ENCODE results near the gene MYB.

GRCh38 chr6:135193221-135193620 lies 12.1 kb downstream of the MYB start:
- no peak for TF ChIP-seq RAD21 (IDR thresholded peaks at IDR 0.05 in 1 of 2, conservative IDR thresholded peaks at IDR 0.05 in 1 of 2; ENCODE audit: low read depth in 2 of 2, low read length in 2 of 2)
- no peak for TF ChIP-seq CHD2 (IDR thresholded peaks at IDR 0.05; ENCODE audit: low read length)
- no peak for TF ChIP-seq CTCF (IDR thresholded peaks at IDR 0.05; ENCODE audit: control extremely low read depth in 1 of 3, insufficient read depth in 1 of 3, low read depth in 1 of 3, low read length in 3 of 3)
- TF ChIP-seq POLR2A (IDR thresholded peaks at IDR 0.05; ENCODE audit: control extremely low read depth in 1 of 2, low read depth in 2 of 2, low read length in 2 of 2) = no peak
- TF ChIP-seq, protein P1, sequence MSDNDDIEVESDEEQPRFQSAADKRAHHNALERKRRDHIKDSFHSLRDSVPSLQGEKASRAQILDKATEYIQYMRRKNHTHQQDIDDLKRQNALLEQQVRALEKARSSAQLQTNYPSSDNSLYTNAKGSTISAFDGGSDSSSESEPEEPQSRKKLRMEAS (IDR thresholded peaks at IDR 0.05) = no peak

All from H1 (cell line).